Keratinocyte (primary cell): ENCODE data around the gene GLG1.

Experiments
- CTCF ChIP-seq, 3 experiments: IDR thresholded peaks in 1 of 3; conservative IDR thresholded peaks in 1 of 3; optimal IDR thresholded peaks in 1 of 3; 2 replicates in 2 of 3; 3 replicates in 1 of 3; pipeline versions ENCODE3 to v1.5.1; 2011; ENCODE audit warnings: low read length in 3 of 3, mild to moderate bottlenecking in 3 of 3, moderate library complexity in 2 of 3, control low read depth in 1 of 3, inconsistent platforms in 1 of 3; ENCODE audit not compliant: insufficient read depth in 2 of 3; ENCODE audit errors: extremely low read depth in 1 of 3
- EZH2 ChIP-seq: IDR thresholded peaks from one replicate; pipeline ENCODE4 v1.6.1; 2012; ENCODE audit warnings: inconsistent platforms, mild to moderate bottlenecking, low read length, moderate library complexity

- TF ChIP-seq CTCF (optimal IDR thresholded peaks at IDR 0.05 in 1 of 3, IDR thresholded peaks at IDR 0.05 in 1 of 3, conservative IDR thresholded peaks at IDR 0.05 in 1 of 3; ENCODE audit: extremely low read depth in 1 of 3, insufficient read depth in 2 of 3, low read length in 3 of 3), result no peak
- TF ChIP-seq EZH2, result no peak
These were observed 154.8 kb downstream of the GLG1 start for GRCh38 chr16:74451951-74452758.
